Left ventricle myocardium inferior (tissue), 1 donor: Measurements from ENCODE around the gene GSTT2. TPM values are rescaled to one million over a fixed set of nuclear protein-coding genes. Genes with fewer than 3 reads are reported as not detected.

Experiments used
- DNase-seq: peaks from one replicate; pipeline ENCODE4 v3.0.0-alpha.2; 2020
- H3K27ac ChIP-seq: fragments of 200-600 bp; replicated peaks from 2 replicates; pipeline ENCODE4 v1.8.0; 2021
- H3K27me3 ChIP-seq: fragments of 200-600 bp; 2 replicates; pipeline ENCODE4 v1.8.0; 2021; ENCODE audit warnings: low read depth
- H3K36me3 ChIP-seq: fragments of 200-600 bp; 2 replicates; pipeline ENCODE4 v1.8.0; 2021
- H3K4me1 ChIP-seq: fragments of 200-600 bp; 2 replicates; pipeline ENCODE4 v1.8.0; 2021
- H3K4me3 ChIP-seq: fragments of 200-600 bp; 2 replicates; pipeline ENCODE4 v1.8.0; 2021; ENCODE audit warnings: mild to moderate bottlenecking, moderate library complexity
- H3K9me3 ChIP-seq: fragments of 200-600 bp; replicated peaks from 2 replicates; pipeline ENCODE4 v1.8.0; 2021
- intact Hi-C: fragments of 100-400 bp; cut with micrococcal nuclease; formaldehyde crosslinking; loops from one replicate; pipeline ENCODE4 v1.11.0; 2022
- total RNA-seq: library from RNA; stranded (reverse); fragmentation: NEBNext Ultra II Directional; extraction: Animal tissue kit (Norgen Biotek cat#: 25700); gene quantifications from one replicate; pipeline ENCODE4 v1.2.1, GENCODE V29; 2021
- TF ChIP-seq, protein P1 (sequence below): fragments of 200-600 bp; IDR thresholded peaks from 2 replicates; pipeline ENCODE4 v1.8.0; 2021; ENCODE audit warnings: antibody characterized with exemption, mild to moderate bottlenecking, borderline replicate concordance
- donor health status: DM: no; HTN: yes; CAD: no; lungs with severe emphysema.

Gene GSTT2
- total RNA-seq, 1 donor from 2014 or later, result 0.66 TPM

- DNase-seq, result no peak
- Histone ChIP-seq H3K4me3 (no peak overlapping the region), H3K9me3 (peaks cover 7% of the 10 kb centered on the region), H3K36me3 (peaks cover 6% of the 10 kb centered on the region), H3K27me3 (no peaks in the 10 kb centered on the region), H3K27ac (no peak overlapping the region), H3K4me1 (peaks cover 18% of the 10 kb centered on the region)
- intact Hi-C loops, result no loop called here
- TF ChIP-seq, protein P1, sequence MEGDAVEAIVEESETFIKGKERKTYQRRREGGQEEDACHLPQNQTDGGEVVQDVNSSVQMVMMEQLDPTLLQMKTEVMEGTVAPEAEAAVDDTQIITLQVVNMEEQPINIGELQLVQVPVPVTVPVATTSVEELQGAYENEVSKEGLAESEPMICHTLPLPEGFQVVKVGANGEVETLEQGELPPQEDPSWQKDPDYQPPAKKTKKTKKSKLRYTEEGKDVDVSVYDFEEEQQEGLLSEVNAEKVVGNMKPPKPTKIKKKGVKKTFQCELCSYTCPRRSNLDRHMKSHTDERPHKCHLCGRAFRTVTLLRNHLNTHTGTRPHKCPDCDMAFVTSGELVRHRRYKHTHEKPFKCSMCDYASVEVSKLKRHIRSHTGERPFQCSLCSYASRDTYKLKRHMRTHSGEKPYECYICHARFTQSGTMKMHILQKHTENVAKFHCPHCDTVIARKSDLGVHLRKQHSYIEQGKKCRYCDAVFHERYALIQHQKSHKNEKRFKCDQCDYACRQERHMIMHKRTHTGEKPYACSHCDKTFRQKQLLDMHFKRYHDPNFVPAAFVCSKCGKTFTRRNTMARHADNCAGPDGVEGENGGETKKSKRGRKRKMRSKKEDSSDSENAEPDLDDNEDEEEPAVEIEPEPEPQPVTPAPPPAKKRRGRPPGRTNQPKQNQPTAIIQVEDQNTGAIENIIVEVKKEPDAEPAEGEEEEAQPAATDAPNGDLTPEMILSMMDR, result no peak
Observed at GRCh38 chr22:24016156-24016555, 36.2 kb downstream of the GSTT2 start.

- TF ChIP-seq, protein P1, result no peak
Observed at GRCh38 chr22:24021304-24021703, 41.4 kb downstream of the GSTT2 start.

GRCh38 chr22:24023204-24023789, 43.4 kb downstream of the GSTT2 start:
- intact Hi-C loops, result no loop called here
- Histone ChIP-seq H3K4me1 (peaks cover 13% of the 10 kb centered on the region), H3K27me3 (no peaks in the 10 kb centered on the region), H3K36me3 (peaks cover 4% of the 10 kb centered on the region), H3K27ac (no peak overlapping the region), H3K4me3 (no peak overlapping the region), H3K9me3 (peaks cover 10% of the 10 kb centered on the region)
- no peak for DNase-seq
- TF ChIP-seq, protein P1, result no peak

More at GRCh38 chr22:24021304-24021703, 41.4 kb downstream of the GSTT2 start:
- Histone ChIP-seq H3K9me3 (peaks cover 14% of the 10 kb centered on the region), H3K27me3 (no peaks in the 10 kb centered on the region), H3K27ac (no peak overlapping the region), H3K4me3 (no peak overlapping the region), H3K4me1 (peaks cover 3% of the 10 kb centered on the region), H3K36me3 (peaks cover 10% of the 10 kb centered on the region)
- intact Hi-C loops, result no loop called here
- DNase-seq, result no peak

GRCh38 chr22:24024354-24024753, 44.4 kb downstream of the GSTT2 start:
- TF ChIP-seq, protein P1, result no peak
- Histone ChIP-seq H3K27ac (no peak overlapping the region), H3K4me1 (peaks cover 14% of the 10 kb centered on the region), H3K4me3 (no peak overlapping the region), H3K9me3 (peaks cover 10% of the 10 kb centered on the region), H3K27me3 (no peaks in the 10 kb centered on the region), H3K36me3 (peaks cover 4% of the 10 kb centered on the region)
- DNase-seq, result no peak
- intact Hi-C loops, result no loop called here

DNA sequence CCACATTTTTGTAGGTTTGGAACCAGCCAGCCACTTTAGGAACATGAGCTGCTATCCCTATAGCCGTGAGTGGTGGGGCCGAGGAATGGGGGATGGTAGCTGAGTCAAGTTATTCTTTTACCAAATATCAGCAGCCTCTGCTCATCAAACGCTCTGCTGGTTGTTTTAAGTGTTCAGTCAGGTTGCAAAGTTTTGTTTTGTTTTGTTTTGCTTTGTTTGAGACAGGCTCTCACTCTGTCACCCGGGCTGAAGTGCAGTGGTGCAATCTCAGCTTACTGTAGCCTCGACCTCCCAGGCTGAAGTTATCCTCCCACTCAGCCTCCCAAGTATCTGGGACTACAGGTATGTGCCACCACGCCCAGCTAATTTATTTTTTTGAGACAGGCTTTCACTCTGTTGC, 45.5 kb downstream of the GSTT2 start:
- Histone ChIP-seq H3K36me3 (peaks cover 4% of the 10 kb centered on the region), H3K9me3 (peaks cover 10% of the 10 kb centered on the region), H3K4me1 (peaks cover 15% of the 10 kb centered on the region), H3K27me3 (no peaks in the 10 kb centered on the region), H3K27ac (no peak overlapping the region), H3K4me3 (no peak overlapping the region)
- no peak for DNase-seq
- TF ChIP-seq, protein P1, result no peak
- intact Hi-C loops, result no loop called here

- DNase-seq, result no peak
- Histone ChIP-seq H3K27ac (no peak overlapping the region), H3K9me3 (peaks cover 10% of the 10 kb centered on the region), H3K4me1 (peaks cover 19% of the 10 kb centered on the region), H3K27me3 (no peaks in the 10 kb centered on the region), H3K4me3 (no peak overlapping the region), H3K36me3 (peaks cover 4% of the 10 kb centered on the region)
- intact Hi-C loops, result no loop called here
- TF ChIP-seq, protein P1, result no peak
Observed at GRCh38 chr22:24026056-24026455, 46.1 kb downstream of the GSTT2 start.
